H1 (cell line): Measurements from ENCODE around the gene OCIAD1. TPM values are rescaled to one million over a fixed set of nuclear protein-coding genes. Genes with fewer than 3 reads are reported as not detected.

Experiments
- CTBP2 ChIP-seq: IDR thresholded peaks from 2 replicates; pipeline ENCODE4 v1.7.0; 2011; ENCODE audit warnings: borderline replicate concordance, mild to moderate bottlenecking, moderate library complexity, mixed read lengths, low read length; ENCODE audit not compliant: insufficient read depth, insufficient read length
- EGR1 ChIP-seq: IDR thresholded peaks from 2 replicates; pipeline ENCODE4 v1.6.1; 2011; ENCODE audit warnings: low read depth, low read length, borderline replicate concordance
- EZH2 ChIP-seq: fragments of 200-600 bp; sonication (generic); IDR thresholded peaks from 2 replicates; pipeline ENCODE4 v1.7.1; 2012; ENCODE audit warnings: low read depth, mild to moderate bottlenecking, moderate library complexity, low read length, inconsistent platforms; ENCODE audit not compliant: severe bottlenecking
- RNF2 ChIP-seq: fragments of 200-900, 300-1000 bp; sonication (generic); IDR thresholded peaks from 2 replicates; pipeline ENCODE4 v1.7.1; 2016; ENCODE audit warnings: borderline replicate concordance, low read depth, mild to moderate bottlenecking, antibody characterized with exemption, low read length; ENCODE audit not compliant: poor library complexity, severe bottlenecking; ENCODE audit errors: missing control alignments
- RXRA ChIP-seq: IDR thresholded peaks from 2 replicates; pipeline ENCODE4 v1.6.1; 2011; ENCODE audit warnings: low read depth, mild to moderate bottlenecking, low read length, moderate library complexity; ENCODE audit not compliant: insufficient read depth
- SP2 ChIP-seq: IDR thresholded peaks from 2 replicates; pipeline ENCODE4 v1.6.1; 2012; ENCODE audit warnings: mild to moderate bottlenecking, low read length, inconsistent platforms
- TAF1 ChIP-seq: IDR thresholded peaks from 2 replicates; pipeline ENCODE4 v1.6.1; 2011; ENCODE audit warnings: mild to moderate bottlenecking, low read depth, low read length
- polyA plus RNA-seq, 7 experiments: library from polyadenylated mRNA; depleted of rRNA in 3 of 7; stranded (reverse) in 5 of 7; unstranded in 2 of 7; fragments of >200 nt in 5 of 7; fragments of 200-250 nt in 2 of 7; gene quantifications; 1 replicate in 5 of 7; 2 replicates in 1 of 7; 4 replicates in 1 of 7; pipeline versions ENCODE4 v1.2.1 to v1.2.3, GENCODE V29; 2011 to 2013; ENCODE audit warnings: missing spikeins in 2 of 7, mixed read lengths in 2 of 7
- total RNA-seq: library from RNA; stranded (reverse); fragmentation: NEBNext Ultra II Directional; extraction: Animal tissue kit (Norgen Biotek cat#: 25700); gene quantifications from 2 replicates; pipeline ENCODE4 v1.2.1, GENCODE V29; 2021

OCIAD1 gene
- total and polyA plus RNA-seq, 2 of the 8 experiments (the other 6 are each of a cell fraction or from before 2014, with no cell fraction given), result 79.9 to 163 TPM

GRCh38 chr4:48790561-48790960 is 40.3 kb upstream of the OCIAD1 start (continued):
- TF ChIP-seq EGR1 (no peak), RXRA (no peak), TAF1 (no peak), EZH2 (no peak), CTBP2 (no peak), RNF2 (no peak), SP2 (no peak)
